Chondrocyte (in vitro differentiated cells): ENCODE measurements around the gene KIAA1586. TPM values are rescaled to one million over a fixed set of nuclear protein-coding genes. Genes with fewer than 3 reads are reported as not detected.

Experiments used
- DNase-seq: peaks from one replicate; pipeline ENCODE4 v3.0.0; 2021; ENCODE audit warnings: mixed read lengths, low spot score
- H3K27ac Mint-ChIP-seq: one replicate; pipeline ENCODE4 v1.8.0; 2021; ENCODE audit warnings: mild to moderate bottlenecking, moderate library complexity, mixed read lengths; ENCODE audit not compliant: unreplicated experiment
- H3K27me3 Mint-ChIP-seq: 2 replicates; pipeline ENCODE4 v1.8.0; 2021; ENCODE audit warnings: low read depth, mixed read lengths
- H3K36me3 Mint-ChIP-seq: 2 replicates; pipeline ENCODE4 v1.8.0; 2021; ENCODE audit warnings: low read depth, mixed read lengths
- H3K4me1 Mint-ChIP-seq: 2 replicates; pipeline ENCODE4 v1.8.0; 2021; ENCODE audit warnings: low read depth, mild to moderate bottlenecking, mixed read lengths
- H3K4me3 Mint-ChIP-seq: one replicate; pipeline ENCODE4 v1.8.0; 2021; ENCODE audit warnings: mild to moderate bottlenecking, moderate library complexity, mixed read lengths; ENCODE audit not compliant: unreplicated experiment
- H3K9me3 Mint-ChIP-seq: 2 replicates; pipeline ENCODE4 v1.8.0; 2021; ENCODE audit warnings: low read depth, mixed read lengths
- total RNA-seq: library from RNA; stranded (reverse); gene quantifications from 3 replicates; pipeline ENCODE4 v1.2.1, GENCODE V29; 2021
- TF ChIP-seq, protein P1 (sequence below): fragments of 200-600 bp; sonication (generic); IDR thresholded peaks from 2 replicates; pipeline ENCODE4 v1.5.0; 2021; ENCODE audit warnings: antibody characterized with exemption, mild to moderate bottlenecking, moderate library complexity

KIAA1586 gene
- total RNA-seq, 1 donor from 2014 or later, result 13.4 TPM

GRCh38 chr6:57048577-57048976 is 2.1 kb downstream of the KIAA1586 start:
- H3K4me3 Mint-ChIP-seq, result peak overlapping the region; percentile 70
- H3K4me1 Mint-ChIP-seq, result peaks cover 28% of the 10 kb centered on the region
- peaks cover 16% of the 10 kb centered on the region for H3K36me3 Mint-ChIP-seq
- DNase-seq, result no peak
- H3K27ac Mint-ChIP-seq, result peak overlapping the region; percentile 67
- TF ChIP-seq, protein P1, sequence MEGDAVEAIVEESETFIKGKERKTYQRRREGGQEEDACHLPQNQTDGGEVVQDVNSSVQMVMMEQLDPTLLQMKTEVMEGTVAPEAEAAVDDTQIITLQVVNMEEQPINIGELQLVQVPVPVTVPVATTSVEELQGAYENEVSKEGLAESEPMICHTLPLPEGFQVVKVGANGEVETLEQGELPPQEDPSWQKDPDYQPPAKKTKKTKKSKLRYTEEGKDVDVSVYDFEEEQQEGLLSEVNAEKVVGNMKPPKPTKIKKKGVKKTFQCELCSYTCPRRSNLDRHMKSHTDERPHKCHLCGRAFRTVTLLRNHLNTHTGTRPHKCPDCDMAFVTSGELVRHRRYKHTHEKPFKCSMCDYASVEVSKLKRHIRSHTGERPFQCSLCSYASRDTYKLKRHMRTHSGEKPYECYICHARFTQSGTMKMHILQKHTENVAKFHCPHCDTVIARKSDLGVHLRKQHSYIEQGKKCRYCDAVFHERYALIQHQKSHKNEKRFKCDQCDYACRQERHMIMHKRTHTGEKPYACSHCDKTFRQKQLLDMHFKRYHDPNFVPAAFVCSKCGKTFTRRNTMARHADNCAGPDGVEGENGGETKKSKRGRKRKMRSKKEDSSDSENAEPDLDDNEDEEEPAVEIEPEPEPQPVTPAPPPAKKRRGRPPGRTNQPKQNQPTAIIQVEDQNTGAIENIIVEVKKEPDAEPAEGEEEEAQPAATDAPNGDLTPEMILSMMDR, result no peak
- peaks cover 3% of the 10 kb centered on the region for H3K9me3 Mint-ChIP-seq
- peaks cover 8% of the 10 kb centered on the region for H3K27me3 Mint-ChIP-seq

- Mint-ChIP-seq H3K36me3 (peaks cover 10% of the 10 kb centered on the region), H3K27ac (no peak overlapping the region), H3K27me3 (no peaks in the 10 kb centered on the region), H3K4me3 (no peak overlapping the region), H3K4me1 (peaks cover 28% of the 10 kb centered on the region), H3K9me3 (no peaks in the 10 kb centered on the region)
- TF ChIP-seq, protein P1, result no peak
- DNase-seq, result no peak
These were observed 17.4 kb downstream of the KIAA1586 start for GRCh38 chr6:57063847-57064246.

GRCh38 chr6:57064809-57065208 is 18.3 kb downstream of the KIAA1586 start:
- Mint-ChIP-seq H3K36me3 (peaks cover 7% of the 10 kb centered on the region), H3K4me1 (peaks cover 36% of the 10 kb centered on the region), H3K9me3 (no peaks in the 10 kb centered on the region), H3K27ac (peak overlapping the region; percentile 13), H3K27me3 (no peaks in the 10 kb centered on the region), H3K4me3 (no peak overlapping the region)
- TF ChIP-seq, protein P1, result no peak
- no peak for DNase-seq

DNA sequence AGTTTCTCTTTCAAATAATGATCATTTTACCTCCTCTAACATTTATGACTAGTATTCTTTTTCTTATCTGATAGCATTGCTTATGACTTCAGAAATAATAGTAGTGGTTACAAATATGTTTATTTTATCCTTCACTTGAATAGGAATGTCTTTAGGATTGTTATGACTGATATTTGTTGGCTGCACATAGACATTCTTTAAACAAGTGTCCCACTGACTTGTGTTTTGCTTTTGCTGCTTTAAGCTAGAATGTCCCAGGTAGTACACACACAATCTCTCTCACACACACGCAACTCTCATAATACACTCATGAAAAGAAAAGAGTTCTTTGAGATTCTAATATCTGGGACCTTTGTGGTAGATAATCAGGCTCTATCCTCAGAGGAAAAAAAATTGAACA is 21.6 kb downstream of the KIAA1586 start:
- peak overlapping the region; percentile 56 for H3K27ac Mint-ChIP-seq
- peaks cover 2% of the 10 kb centered on the region for H3K36me3 Mint-ChIP-seq
- TF ChIP-seq, protein P1, result no peak
- peaks cover 36% of the 10 kb centered on the region for H3K4me1 Mint-ChIP-seq
- H3K27me3 Mint-ChIP-seq, result no peaks in the 10 kb centered on the region
- no peak overlapping the region for H3K4me3 Mint-ChIP-seq
- no peaks in the 10 kb centered on the region for H3K9me3 Mint-ChIP-seq
- DNase-seq, result no peak

- Mint-ChIP-seq H3K36me3 (peaks cover 2% of the 10 kb centered on the region), H3K9me3 (no peaks in the 10 kb centered on the region), H3K4me3 (no peak overlapping the region), H3K27me3 (no peaks in the 10 kb centered on the region), H3K4me1 (peaks cover 36% of the 10 kb centered on the region), H3K27ac (no peak overlapping the region)
- no peak for DNase-seq
- TF ChIP-seq, protein P1, result no peak
These were observed 22.7 kb downstream of the KIAA1586 start for GRCh38 chr6:57069228-57069627.
